ENCODE measurements around the gene CLDN12.
"Not testable (repeated sequence)": the region's sequence is repeated elsewhere in the genome, so short reads cannot be mapped to it uniquely, and the experiment has no call there.

Gene CLDN12

DNA sequence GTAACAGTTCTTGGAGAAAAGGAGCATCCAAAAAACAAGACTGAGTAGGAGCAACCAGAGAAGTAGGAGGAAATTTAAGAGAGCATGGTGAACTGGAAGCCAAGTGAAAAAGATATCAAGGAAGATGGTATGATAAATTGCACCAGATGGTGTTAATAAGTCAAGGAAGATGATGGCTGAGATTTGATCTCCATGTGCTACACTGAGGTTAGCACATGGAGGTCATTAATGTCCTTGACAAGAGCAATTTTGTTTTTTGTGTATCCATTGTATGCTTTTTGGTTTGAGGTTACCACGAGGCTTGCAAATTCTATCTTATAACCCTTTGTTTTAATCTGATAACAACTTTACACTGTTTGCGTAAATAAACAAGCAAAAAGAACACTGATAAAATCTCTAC, 54.8 kb downstream of the CLDN12 start:
- no peak for TF ChIP-seq POLR2A (IDR thresholded peaks at IDR 0.05; ENCODE audit: low read depth, low read length)
- DNase-seq (ENCODE audit: insufficient read length, low spot score) = no peak
- no peak for FAIRE-seq

DNA sequence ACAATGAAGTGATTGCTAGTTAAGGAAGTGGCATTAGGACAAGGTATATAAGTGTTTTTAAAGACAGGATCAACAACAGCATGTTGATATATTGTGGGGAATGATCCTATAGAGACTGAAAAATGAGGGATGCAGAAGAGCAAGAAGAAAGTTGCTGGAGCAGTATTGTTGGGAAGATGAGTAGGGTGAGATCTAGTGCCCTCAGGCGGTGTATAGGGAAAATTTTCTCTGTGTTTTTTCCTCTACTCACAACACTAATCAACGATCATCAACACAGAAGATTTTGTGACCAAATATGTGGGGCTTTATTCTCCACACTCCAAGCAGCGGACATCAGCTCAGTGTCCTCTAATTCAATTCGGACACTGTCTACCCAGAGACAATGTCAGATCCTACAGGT, 56.6 kb downstream of the CLDN12 start:
- FAIRE-seq = no peak
- TF ChIP-seq POLR2A (IDR thresholded peaks at IDR 0.05; ENCODE audit: low read depth, low read length) = no peak
- DNase-seq (ENCODE audit: insufficient read length, low spot score) = no peak

DNA sequence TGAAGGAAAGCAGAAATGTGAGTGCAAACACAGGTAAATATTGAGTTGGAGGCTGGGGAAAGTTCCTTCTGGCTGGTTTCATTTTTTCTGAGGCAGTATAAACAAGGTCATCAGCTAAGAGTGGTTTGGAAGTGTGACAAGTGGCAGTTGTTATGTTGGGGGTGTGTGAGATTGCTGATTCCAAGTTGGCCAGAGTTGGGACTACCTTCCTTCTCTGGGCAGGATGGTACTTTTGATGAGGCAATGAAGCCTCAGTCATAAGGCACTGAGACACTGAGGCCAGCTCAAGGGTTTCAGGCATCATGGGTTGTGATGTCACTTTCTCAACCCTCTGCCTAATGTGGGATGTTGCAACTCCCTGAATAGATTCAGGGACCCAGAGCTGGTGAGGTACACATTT, 58.0 kb downstream of the CLDN12 start:
- no peak for TF ChIP-seq POLR2A (IDR thresholded peaks at IDR 0.05; ENCODE audit: low read depth, low read length)
- no peak for FAIRE-seq
- DNase-seq (ENCODE audit: insufficient read length, low spot score) = no peak

DNA sequence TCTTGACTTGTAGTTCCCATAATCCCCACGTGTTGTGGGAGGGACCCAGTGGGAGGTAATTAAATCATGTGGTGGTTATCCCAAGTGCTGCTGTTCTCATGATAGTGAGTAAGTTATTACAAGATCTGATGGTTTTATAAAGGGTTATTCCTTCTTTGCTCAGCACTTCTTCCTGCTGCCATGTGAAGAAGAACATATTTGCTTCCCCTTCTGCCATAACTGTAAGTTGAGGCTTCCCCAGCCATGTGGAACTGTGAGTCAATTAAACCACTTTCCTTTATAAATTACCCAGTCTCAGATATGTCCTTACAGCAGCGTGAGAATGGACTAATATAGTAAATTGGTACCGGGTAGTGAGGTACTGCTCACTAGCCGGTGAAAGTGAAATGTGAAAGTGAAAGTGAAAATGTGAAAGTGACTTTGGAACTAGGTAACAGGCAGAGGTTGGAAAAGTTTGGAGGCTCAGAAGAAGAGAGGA, 59.9 kb downstream of the CLDN12 start:
- not testable (repeated sequence) for FAIRE-seq; DNase-seq (ENCODE audit: insufficient read length, low spot score)

Measured in H54 (cell line).